HL-60 (cell line): ENCODE data around the gene ALOX12.
A peak's percentile ranks its signal among the peaks of the same experiment; 100 is the strongest.

Source experiments
- DNase-seq, 2 experiments: peaks; one replicate each; pipeline ENCODE4 v3.0.0-alpha.2; 2010 to 2020; ENCODE audit warnings: low read depth in 1 of 2, low spot score in 1 of 2
- H3K27ac ChIP-seq: fragments of 250-450 bp; sonication (Bioruptor Pico); replicated peaks from 2 replicates; pipeline ENCODE4 v1.5.1; 2020; ENCODE audit warnings: mild to moderate bottlenecking, moderate library complexity
- H3K27me3 ChIP-seq: fragments of 250-450 bp; sonication (Bioruptor Pico); 2 replicates; pipeline ENCODE4 v1.5.1; 2021; ENCODE audit warnings: mild to moderate bottlenecking, moderate library complexity; ENCODE audit not compliant: insufficient read depth, poor library complexity, severe bottlenecking
- H3K4me3 ChIP-seq: replicated peaks from 2 replicates; pipeline ENCODE4 v1.5.1; 2011; ENCODE audit warnings: mild to moderate bottlenecking, control low read depth, low read length; ENCODE audit not compliant: insufficient read depth
- GABPA ChIP-seq: IDR thresholded peaks from 2 replicates; pipeline ENCODE4 v1.6.1; 2012; ENCODE audit warnings: low read depth
- POLR2AphosphoS5 ChIP-seq: IDR thresholded peaks from 2 replicates; pipeline ENCODE4 v1.6.1; 2012; ENCODE audit warnings: low read depth
- REST ChIP-seq: IDR thresholded peaks from 2 replicates; pipeline ENCODE4 v1.6.1; 2012; ENCODE audit warnings: low read depth; ENCODE audit not compliant: insufficient replicate concordance
- SPI1 ChIP-seq: IDR thresholded peaks from 2 replicates; pipeline ENCODE4 v1.6.1; 2012; ENCODE audit warnings: low read depth, mild to moderate bottlenecking, borderline replicate concordance
- TF ChIP-seq, protein P1 (sequence below): IDR thresholded peaks from one replicate; pipeline ENCODE4 v1.5.1; 2011; ENCODE audit warnings: low read length, control low read depth, inconsistent platforms; ENCODE audit not compliant: insufficient read depth

ALOX12 gene

DNA sequence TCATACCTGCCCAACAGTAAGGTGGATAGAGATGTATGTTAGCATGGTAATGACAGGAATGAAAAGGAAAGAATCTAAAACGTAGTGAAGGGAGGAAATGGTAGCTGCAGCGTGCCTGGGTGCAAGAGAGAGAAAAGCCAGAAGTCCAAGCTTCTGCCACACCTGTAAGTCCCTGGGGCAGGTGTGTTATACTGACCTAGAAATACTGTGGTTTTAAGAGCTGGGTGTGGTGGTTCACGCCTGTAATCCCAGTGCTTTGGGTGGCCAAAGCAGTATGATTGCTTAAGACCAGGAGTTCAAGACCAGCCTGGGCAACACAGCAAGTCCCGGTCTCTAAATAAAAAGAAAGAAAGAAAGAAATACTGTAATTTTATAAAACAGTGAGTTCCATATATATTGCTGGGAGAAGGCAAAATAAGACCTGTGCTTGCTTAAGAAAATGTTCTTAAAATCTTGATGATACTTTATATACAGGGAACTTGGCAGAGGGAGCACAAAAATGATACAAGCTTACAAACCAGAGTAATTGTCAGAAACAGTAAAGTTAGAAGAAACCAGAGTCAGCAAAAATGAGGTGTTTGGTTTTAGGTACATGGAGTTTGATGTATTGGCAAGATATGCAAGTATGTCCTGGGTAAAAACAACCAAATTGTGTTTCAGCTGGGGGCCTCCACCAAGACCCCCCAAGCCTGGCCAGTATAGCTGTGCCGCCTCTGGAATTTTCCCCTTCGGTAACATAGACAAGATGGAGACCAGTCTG is 6.6 kb downstream of the ALOX12 start:
- TF ChIP-seq, protein P1, sequence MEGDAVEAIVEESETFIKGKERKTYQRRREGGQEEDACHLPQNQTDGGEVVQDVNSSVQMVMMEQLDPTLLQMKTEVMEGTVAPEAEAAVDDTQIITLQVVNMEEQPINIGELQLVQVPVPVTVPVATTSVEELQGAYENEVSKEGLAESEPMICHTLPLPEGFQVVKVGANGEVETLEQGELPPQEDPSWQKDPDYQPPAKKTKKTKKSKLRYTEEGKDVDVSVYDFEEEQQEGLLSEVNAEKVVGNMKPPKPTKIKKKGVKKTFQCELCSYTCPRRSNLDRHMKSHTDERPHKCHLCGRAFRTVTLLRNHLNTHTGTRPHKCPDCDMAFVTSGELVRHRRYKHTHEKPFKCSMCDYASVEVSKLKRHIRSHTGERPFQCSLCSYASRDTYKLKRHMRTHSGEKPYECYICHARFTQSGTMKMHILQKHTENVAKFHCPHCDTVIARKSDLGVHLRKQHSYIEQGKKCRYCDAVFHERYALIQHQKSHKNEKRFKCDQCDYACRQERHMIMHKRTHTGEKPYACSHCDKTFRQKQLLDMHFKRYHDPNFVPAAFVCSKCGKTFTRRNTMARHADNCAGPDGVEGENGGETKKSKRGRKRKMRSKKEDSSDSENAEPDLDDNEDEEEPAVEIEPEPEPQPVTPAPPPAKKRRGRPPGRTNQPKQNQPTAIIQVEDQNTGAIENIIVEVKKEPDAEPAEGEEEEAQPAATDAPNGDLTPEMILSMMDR = no peak
- TF ChIP-seq POLR2AphosphoS5 (no peak), REST (no peak), GABPA (no peak), SPI1 (no peak)
- H3K4me3 ChIP-seq = no peak overlapping the region
- H3K27me3 ChIP-seq = no peaks in the 10 kb centered on the region
- DNase-seq = no peak
- H3K27ac ChIP-seq = no peak overlapping the region

DNA sequence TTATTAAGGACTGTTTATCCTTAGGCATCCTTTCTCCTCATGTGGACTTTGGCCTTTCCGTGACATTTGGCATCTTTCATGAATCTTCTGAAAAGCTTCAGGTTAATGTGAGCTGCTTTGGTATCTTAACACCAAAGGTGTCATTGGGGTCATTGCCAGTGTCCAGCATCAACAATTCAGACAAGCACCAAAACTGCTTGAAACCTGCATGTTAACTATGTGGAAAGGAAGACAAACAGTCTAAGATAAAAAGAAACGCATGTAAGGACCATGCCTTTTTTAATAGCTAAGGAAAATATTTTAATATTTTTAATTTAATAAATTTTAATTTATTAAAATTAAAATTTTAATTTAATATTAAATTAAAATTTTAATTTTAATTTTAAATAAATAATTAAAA is 7.9 kb downstream of the ALOX12 start:
- Histone ChIP-seq H3K4me3 (no peak overlapping the region), H3K27ac (no peak overlapping the region), H3K27me3 (no peaks in the 10 kb centered on the region)
- DNase-seq = no peak
- no peak for TF ChIP-seq REST
- TF ChIP-seq GABPA = no peak
- TF ChIP-seq POLR2AphosphoS5 = no peak

GRCh38 chr17:7004398-7005253 is 8.8 kb downstream of the ALOX12 start:
- no peaks in the 10 kb centered on the region for H3K27me3 ChIP-seq
- peak in 1 of 2 experiments; percentile 47 for DNase-seq
- H3K4me3 ChIP-seq = no peak overlapping the region
- H3K27ac ChIP-seq = no peak overlapping the region
- TF ChIP-seq GABPA (no peak), REST (no peak), SPI1 (no peak), POLR2AphosphoS5 (no peak)
- TF ChIP-seq, protein P1 = no peak
